Medulla oblongata (tissue), 1 donor: ENCODE data around the gene RIBC1.
"Not testable (repeated sequence)": the region's sequence is repeated elsewhere in the genome, so short reads cannot be mapped to it uniquely, and the experiment has no call there.

Experiments
- DNase-seq: peaks from one replicate; pipeline ENCODE4 v3.0.0-alpha.2; 2015; ENCODE audit errors: extremely low spot score

RIBC1 gene

GRCh38 chrX:53422861-53423306, at the start of gene RIBC1:
RIBC1 (plus strand) TSS chrX:53422873; CDS start chrX:53426277, 3,404 bp downstream.
- DNase-seq, result no peak

GRCh38 chrX:53373307-53373706, 49.4 kb upstream of the RIBC1 start:
- no peak for DNase-seq

GRCh38 chrX:53374222-53374820, 48.4 kb upstream of the RIBC1 start:
- peak; percentile 31 for DNase-seq

GRCh38 chrX:53374923-53375322, 47.8 kb upstream of the RIBC1 start:
- no peak for DNase-seq

GRCh38 chrX:53376888-53377287, 45.8 kb upstream of the RIBC1 start:
- DNase-seq, result no peak

- DNase-seq, result no peak
These were observed 45.2 kb upstream of the RIBC1 start for GRCh38 chrX:53377464-53377863.

GRCh38 chrX:53379008-53379710, 43.5 kb upstream of the RIBC1 start:
- no peak for DNase-seq

GRCh38 chrX:53379747-53380146, 42.9 kb upstream of the RIBC1 start:
- DNase-seq, result no peak

- DNase-seq, result no peak
These were observed 39.1 kb upstream of the RIBC1 start for GRCh38 chrX:53383376-53384076.

GRCh38 chrX:53395605-53396298, 26.9 kb upstream of the RIBC1 start:
- no peak for DNase-seq

GRCh38 chrX:53398216-53398615, 24.5 kb upstream of the RIBC1 start:
- no peak for DNase-seq

- DNase-seq, result no peak
These were observed 19.1 kb upstream of the RIBC1 start for GRCh38 chrX:53403535-53403934.

- no peak for DNase-seq
These were observed 10.2 kb upstream of the RIBC1 start for GRCh38 chrX:53412446-53412845.

- DNase-seq, result not testable (repeated sequence)
These were observed 2.3 kb upstream of the RIBC1 start for GRCh38 chrX:53420351-53420750.

- DNase-seq, result no peak
These were observed 1.5 kb upstream of the RIBC1 start for GRCh38 chrX:53421125-53421524.

GRCh38 chrX:53421772-53422085, 944 bp upstream of the RIBC1 start:
- no peak for DNase-seq

- DNase-seq, result peak; percentile 95
These were observed 400 bp upstream of the RIBC1 start, which contains the start of gene SMC1A for GRCh38 chrX:53422086-53422860. SMC1A (minus strand) TSS chrX:53422654; CDS start chrX:53422600, 54 bp downstream.

- DNase-seq, result no peak
These were observed 7.1 kb downstream of the RIBC1 start for GRCh38 chrX:53429755-53430154.

- DNase-seq, result no peak
These were observed 7.6 kb downstream of the RIBC1 start for GRCh38 chrX:53430231-53430630.

GRCh38 chrX:53433651-53434639, 11.3 kb downstream of the RIBC1 start, which contains the start of gene HSD17B10:
HSD17B10 (minus strand) TSS chrX:53434370; CDS start chrX:53434345, 25 bp downstream.
- peak; percentile 86 for DNase-seq
